Endometrium (tissue), 2 donors: Measurements from ENCODE around the gene CENPN.

Source experiments
- FAIRE-seq: peaks from 2 replicates; lab custom pipeline; 2012; peaks lifted over from hg19 to GRCh38; lab: Jason Lieb, UNC
- donor health status: control.
- donor health status: control.

CENPN gene, protein sequence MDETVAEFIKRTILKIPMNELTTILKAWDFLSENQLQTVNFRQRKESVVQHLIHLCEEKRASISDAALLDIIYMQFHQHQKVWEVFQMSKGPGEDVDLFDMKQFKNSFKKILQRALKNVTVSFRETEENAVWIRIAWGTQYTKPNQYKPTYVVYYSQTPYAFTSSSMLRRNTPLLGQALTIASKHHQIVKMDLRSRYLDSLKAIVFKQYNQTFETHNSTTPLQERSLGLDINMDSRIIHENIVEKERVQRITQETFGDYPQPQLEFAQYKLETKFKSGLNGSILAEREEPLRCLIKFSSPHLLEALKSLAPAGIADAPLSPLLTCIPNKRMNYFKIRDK

DNA sequence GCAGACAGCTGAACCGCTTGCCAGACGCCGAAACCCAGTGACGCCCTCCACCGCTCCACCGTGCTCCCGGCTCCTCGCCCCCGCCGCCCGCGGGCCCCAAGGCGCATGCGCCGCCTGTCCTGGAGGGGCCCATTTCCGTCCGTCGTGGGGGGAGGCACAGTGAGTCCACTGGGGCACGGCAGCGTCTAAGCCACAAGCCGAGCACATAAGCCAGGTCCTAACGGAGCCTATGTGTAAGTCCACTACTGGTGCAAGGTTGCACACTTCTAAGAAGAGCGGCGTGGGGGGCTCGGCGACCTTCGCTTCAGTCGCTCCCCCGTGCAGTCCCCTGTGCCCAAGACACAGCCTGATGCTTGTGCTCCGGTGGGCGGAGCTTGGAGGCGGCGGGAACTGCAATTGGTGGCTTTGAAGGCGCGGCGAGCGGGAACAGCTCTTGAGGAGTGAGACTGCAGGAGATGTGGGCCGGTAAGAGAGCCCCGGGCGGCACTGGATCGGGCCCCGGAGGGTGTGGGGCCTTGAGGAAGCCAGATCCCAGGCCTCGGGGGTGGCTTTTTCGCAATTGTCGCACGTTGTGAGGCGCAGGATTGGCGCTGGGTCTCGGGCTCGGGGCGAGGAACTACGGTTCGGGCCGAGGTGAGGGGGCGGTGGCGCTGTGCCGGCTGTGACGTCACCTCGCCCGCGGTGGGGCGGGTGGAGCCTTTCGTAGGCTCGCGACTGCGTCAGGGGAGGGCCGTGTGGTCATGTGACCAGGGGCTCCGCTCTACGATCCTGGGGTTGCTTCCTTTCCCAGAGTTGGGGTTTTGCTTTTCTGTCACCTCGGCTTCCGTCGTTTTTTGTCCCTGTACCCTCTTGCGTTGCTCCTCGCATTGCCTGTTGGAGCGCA is at the start of gene CENPN, which contains the start of gene CMC2:
Gene CENPN, plus strand, starts transcription at position 402 of the 883 bp plus-strand sequence. CDS start 4,726 bp downstream, outside the sequence.
Gene CMC2, minus strand, starts transcription at position 73 of the 883 bp plus-strand sequence. CDS start 9,491 bp downstream, outside the sequence.
- FAIRE-seq, result peak; percentile 51

DNA sequence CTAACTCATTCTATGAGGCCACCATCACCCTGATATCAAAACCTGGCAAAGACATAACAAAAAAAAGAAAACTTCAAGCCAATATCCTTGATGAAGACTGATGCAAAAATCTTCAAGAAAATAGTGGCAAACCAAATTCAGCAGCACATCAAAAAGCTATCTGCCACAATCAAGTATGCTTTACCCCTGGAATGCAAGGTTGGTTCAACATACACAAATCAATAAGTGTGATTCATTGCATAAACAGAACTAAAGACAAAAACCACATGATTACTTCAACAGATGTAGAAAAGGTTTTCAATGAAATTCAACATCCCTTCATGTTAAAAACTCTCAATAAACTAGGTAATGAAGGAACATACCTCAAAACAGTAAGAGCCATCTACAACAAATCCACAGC is 48.7 kb upstream of the CENPN start:
- FAIRE-seq, result no peak

DNA sequence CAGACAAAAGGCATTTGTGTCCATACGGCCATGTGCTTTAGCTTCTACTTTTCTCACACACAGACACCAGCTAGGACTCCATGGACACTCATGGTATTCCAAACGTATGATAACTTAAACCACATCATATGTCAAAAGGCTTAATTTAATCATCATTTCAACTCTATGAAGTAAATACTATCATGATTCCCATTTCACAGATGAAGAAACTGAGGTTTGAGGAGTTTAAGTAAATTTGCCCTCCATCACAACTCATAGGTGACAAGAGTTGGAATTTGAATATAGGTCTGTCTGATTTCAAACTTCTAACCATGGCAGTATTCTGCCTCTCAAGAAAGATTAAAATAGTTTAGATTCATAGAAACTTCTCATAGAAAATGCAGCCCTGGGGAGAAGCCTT is 44.1 kb upstream of the CENPN start:
- no peak for FAIRE-seq

DNA sequence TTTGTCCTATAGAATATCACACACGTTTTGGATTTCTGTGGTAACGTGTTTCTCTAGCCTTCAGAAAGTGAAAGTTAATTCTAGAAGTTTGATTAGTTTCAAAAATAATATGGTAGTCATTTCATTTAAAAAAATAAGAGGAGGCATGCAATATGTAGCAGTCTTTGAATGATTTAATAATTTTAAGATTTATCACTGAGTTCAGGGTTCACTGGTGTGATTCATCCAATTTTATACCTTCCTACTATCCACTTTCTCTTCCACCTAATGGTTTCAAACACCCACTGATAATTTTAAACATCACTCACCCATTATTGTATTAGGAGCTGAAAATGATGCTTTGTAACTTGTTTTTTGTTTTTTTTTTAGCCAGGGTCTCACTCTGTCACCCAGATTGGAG is 42.7 kb upstream of the CENPN start:
- no peak for FAIRE-seq

DNA sequence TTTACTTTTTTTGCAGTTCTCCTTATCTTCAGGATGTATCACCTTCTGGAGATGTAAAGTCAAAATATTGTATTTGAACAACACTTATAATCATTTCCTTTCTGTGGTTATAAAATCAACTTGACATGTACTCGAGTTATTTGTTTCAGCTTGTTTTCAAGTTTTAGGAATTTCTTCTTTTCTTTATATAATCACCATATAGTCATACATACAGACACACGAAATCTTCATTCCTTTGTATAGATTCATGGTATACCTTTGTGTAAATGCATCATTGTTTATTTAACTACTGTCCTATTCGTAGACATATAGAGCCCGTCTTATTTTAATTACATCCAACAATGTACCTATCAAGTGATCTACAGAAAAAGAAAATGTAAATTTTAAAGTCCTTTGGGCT is 40.4 kb upstream of the CENPN start:
- no peak for FAIRE-seq

DNA sequence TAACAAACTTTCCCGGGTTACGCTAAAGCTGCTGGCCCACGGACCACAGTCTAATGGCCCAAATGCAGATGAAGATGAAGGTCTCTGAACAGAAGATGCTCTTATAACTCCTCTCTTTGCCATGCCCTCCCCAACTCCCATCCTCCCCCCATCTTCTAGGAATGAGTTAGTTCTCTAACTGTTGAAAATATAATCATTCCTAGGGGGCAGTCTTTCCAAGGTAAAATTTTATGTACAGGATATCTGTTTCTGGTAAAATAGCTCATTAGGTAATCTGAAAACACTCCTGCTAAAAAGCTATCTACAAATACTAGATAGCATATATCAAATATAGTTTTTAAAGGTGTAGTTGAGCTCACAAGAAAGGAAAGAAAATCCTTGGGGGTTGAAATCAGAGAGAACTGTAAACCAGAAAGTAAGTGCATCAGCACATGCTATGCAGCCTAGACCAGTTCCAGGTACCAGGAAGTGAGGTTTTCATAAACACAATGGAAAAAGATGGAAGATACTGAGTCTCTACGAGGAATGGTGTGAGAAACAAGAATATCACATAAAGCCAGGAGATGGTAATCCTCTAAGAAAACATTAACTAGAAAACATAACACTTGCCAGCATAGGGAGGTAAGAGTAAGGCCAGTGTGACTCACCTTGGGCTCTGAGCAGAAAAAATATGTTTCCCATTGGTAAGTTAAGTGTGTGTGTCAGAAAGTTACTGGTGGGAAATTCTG is 38.5 kb upstream of the CENPN start:
- no peak for FAIRE-seq

DNA sequence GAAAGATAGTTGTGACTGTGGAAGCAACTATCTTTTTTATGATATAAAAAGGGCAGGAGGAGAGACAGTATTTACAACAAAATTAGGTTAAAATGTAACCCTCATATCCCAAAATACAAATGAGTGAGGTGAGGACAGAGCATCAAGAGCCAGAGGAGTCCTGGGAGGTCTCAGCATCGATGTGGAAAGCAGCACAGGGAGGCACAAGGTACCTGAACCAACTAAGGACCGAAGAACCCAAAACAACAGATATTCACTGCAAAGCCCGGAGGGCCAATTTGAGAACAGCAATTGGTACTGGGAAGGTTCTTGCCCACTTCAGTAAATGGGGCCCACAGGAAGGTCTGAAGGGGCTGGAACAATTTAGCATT is 37.9 kb upstream of the CENPN start:
- FAIRE-seq, result no peak

DNA sequence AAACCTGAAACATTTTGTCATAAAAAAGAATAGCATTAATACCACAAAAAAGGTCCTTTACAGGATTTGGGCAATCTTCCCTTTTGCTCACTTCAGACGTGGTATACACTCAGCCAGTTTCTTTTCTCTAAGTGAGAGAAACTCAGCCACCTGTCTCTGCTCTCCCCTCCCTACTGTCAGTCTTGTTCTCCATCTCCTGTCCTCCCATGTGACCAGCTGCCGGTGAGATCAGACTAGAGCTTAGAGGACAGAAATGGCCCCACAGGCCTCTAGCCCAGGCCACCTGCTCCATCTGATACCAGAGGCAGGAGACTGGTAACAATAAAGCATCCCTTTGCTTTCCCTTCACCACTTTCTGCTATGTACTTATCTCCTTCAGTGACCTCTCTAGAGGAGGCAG is 35.2 kb upstream of the CENPN start:
- FAIRE-seq, result no peak

DNA sequence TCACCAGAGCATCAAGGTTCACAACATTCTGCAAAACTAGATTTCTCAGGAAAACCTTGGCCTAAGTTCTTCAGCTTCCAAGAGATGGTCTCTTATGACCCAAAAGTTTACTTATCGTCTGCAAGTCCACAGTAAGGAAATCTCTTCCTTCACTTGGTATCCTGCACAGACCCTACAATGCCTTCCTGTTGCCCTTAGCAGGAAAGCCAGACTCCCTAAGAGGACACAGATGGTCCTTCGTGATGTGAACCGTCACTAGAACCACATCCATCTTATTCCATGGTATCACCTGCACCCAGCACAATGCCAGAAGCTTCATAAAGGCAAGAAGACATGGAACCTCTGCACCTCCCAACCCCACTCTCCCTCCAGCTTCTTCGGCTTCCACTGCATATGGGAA is 34.4 kb upstream of the CENPN start:
- no peak for FAIRE-seq

DNA sequence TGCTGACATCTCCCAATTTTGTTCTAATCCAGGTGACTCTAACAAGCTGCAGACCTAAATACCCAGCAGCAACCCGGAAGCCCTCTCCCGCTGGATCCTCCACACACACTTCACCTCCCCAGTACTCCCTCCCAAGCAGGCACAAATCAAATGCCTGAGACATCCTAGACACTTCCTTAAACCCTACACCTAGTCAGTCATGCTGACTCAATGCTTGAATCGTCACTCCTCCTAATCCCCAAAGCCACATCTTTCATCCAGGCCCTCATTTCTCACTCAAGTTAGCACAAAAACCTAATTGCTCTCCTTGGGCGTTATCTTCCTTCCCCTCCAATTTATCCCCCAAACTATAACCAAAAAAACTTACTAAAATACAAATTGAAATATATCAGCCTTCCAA is 33.0 kb upstream of the CENPN start:
- no peak for FAIRE-seq

DNA sequence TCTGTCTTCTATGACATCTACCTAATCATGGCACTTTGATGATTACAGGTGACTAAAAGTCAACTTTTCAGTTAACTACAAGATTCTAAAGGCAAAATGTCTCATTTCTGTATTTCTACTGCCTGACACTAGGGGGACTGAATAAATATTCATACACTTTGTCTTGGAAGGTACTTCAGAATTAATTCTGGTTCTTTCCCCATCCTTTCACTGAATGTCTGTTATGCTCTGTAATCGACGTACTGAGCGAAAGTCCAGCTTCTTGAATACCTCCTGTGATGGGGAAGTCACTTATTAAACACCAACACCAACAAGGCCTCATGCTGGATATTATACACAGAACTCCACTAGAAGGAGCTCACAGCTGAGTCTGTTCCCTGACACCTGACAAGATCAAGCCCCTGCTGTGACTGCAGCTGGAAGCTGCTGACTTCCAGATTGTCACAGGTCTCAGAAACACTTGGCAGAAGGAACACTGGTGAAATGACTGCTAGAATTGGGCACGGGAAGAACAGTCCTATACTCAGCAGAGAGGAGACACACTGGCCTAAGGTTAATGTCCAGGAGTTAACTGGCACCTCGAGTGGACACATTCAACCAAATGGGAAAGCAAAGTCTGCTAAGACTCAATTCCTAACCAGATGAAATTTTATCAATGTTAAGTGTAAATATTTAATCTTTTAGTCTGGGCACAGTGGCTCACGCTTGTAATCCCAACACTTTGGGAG is 32.2 kb upstream of the CENPN start:
- FAIRE-seq, result no peak

DNA sequence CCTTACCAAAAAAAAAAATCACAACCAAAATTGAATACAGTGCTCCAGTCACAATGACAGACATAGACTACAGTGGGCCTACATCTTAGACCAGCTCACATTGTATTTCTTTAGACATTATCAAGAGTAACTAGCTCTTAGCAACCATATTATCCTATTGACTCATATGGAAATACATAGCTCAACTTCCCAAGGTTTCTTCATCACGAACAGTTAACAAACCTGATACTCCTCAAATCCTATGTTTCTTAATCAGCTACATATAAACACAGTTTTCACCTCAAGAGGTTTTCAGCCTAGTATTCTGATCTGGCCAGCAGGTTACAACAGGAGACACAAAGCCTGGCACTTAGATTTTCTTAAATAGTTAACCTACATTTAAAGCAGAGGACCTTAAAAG is 30.1 kb upstream of the CENPN start:
- no peak for FAIRE-seq

DNA sequence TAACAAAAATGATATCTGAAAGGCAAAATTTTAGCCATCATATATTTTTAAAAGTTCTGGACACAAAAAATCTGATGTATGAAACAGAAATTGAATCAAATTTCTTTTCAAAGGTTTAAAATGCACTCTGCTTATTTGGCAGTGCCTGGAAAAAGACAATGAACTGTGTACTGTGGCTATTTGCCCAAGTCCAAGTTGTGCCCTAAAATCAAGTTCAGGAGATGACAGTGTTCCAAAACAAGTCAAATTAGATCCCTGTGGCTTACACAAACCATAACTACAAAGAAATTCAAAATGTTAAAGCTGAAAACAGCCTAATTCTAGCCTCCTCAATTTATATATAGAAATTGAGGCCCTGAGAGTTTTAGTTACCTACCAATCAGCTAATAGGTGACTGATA is 25.9 kb upstream of the CENPN start:
- no peak for FAIRE-seq

DNA sequence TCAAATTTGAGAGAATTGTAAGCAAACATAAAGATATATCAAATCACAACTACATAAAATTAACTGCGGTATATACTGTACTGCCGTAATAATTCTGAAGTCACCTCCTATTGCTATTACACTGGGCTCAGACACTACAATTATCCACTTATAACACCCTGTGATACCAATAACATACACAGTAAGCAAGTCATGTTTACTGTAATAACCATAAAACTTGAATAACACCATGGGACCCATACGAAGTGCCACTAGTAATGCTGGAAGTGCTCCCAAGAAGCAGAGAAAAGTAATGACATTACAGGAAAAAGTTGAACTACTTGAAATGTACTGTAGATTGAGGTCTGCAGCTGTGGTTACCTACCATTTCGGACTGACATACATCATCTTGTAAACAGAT is 24.4 kb upstream of the CENPN start:
- FAIRE-seq, result no peak

DNA sequence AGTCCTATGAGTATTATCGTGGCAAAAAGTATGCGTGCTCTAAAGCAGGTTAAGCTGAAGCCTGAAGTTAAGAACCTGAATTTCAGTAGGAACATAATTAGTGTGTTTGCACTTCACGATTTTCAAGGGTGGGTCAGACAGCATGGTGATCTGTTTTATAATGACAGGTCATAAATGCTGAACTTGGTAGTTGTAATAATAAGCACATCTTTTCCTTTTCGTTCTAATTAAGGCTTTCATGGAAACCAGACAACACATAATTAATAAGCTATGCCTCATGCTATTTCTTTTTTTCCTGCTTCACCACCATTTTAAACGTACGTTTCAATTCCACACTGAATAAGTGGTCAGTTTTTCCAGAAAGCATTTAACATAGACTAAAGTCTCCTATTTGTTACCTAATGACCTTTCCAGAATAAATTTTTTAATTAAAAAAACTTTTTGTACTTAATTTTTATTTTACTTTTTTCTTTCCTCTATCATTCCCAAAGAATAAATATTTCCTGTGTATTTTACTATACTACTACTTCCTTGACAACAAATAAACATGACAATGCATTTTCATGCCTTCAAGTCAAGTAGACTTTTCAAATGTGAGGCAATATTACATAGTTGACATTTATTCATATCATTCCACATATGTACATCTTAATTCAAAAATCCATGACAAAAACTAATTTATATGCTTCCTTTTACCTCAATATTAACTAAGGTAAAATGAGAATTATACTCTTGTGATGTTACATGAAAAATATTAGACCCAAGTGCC is 22.7 kb upstream of the CENPN start:
- FAIRE-seq, result no peak

DNA sequence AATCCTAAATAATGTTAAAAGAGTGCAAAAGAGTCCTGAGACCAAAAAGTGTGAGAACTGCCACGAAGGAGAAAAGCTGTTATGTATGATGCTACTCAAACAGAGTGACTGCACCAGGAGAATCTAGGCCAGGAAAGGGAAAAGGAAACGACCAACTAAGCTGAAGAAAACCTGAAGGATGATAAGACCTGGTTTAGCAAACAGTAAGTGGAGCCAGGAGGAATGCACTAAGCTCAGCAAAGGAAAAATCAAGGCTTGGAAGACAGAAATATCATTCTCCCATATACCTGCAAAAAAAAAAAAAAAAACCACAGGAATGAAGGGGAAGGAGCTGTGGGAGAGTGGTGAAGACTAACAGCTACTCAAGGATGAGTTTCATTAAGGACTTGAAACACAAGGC is 21.4 kb upstream of the CENPN start:
- FAIRE-seq, result no peak

DNA sequence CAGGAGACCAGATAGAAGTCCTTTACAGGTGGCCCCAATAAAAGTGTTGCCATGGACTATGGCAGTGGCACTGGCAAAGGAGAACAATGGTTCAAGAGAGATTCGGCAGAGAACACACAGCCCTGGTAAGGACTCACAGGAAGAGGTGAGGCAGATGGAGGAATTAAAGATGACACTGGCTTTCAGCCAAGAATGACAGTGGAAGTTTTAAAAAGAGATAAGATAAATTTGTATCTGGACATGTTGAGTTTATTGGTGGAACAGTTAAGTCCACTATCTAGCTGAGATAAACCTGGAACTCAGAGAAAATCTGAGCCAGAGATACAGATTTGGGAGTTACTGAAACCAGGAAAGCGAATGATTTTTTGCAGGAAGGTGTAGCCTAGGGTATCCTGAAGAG is 20.5 kb upstream of the CENPN start:
- FAIRE-seq, result no peak

DNA sequence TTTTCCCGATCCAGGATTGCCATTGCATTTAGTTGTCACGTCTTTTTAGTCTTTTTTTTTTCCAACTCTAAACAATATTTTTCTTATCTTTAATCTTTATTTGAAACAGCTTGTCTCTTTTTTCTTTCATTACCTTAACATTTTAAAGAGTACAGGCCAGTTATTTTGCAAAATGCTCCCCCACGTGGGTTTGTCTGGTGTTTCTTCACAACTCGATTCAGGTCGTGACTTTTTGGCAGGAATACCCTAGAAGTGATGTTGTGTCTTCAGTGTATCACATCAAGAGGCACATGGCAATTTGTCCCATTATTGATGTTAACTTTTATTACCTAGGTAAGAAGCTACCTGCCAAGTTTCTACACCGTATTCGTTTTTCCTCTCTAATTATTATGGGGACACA is 18.3 kb upstream of the CENPN start:
- FAIRE-seq, result no peak

DNA sequence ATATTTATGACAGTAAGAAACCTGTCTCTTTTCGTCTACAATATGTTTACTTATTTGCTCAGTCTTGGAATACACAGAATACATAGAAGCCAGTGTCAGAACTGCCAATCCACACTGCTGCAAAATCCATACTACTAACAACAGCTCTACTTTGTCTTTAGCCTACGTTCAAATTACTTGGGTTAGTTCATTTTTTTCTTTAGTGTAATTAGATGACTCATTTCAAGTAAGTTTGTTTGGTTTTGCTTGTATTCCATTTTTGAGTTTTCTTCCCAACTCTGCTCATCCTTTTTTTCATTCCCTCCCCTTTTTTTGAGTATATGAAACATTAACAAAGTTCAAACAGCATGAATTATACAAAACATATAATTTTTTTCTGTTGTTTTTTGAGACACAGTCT is 17.2 kb upstream of the CENPN start:
- FAIRE-seq, result no peak

DNA sequence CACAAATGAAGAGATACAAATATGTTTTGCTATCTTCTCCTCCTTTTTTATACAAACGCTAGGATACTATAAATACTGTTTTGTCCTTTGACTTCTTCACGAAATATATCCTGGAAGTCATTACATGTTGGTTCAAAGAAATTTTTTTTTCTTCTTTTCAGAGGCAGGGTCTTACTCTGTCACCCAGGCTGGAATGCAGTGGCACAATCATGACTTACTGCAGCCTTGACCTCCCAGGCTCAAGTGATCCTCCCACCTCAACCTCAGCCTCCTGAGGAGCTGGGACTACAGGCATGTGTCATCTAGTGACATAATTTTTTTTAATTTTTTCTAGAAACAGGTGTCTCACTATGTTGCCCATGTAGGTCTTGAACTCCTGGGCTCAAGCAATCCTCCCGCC is 16.4 kb upstream of the CENPN start:
- no peak for FAIRE-seq

DNA sequence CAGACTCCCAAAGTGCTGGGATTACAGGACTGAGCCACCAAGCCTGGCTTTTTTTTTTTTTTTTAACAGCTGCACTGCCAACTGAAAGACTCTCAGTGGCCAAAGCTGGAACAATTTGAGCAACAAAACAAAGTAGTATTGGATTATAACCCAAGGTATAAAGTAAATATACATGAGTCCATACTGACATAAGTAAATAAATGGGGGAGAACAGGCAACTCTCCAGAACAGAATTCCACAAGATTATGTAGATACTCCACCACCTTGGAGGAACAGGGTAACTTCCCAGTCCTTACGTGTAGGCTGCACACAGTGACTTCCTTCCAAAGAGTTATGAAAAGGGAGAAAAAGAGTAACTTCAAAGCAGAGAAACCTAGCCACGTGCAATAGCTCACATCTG is 16.0 kb upstream of the CENPN start:
- FAIRE-seq, result no peak
